Activated naive CD8-positive, alpha-beta T cell (primary cell): ENCODE data around the gene CPAMD8.
"Not testable (repeated sequence)": the region's sequence is repeated elsewhere in the genome, so short reads cannot be mapped to it uniquely, and the experiment has no call there.

Experiments used
- H3K27ac Mint-ChIP-seq: one replicate; pipeline ENCODE4 v1.8.0; 2021; ENCODE audit warnings: mixed read lengths
- H3K27me3 Mint-ChIP-seq: one replicate; pipeline ENCODE4 v1.8.0; 2021; ENCODE audit warnings: mixed read lengths
- H3K36me3 Mint-ChIP-seq: one replicate; pipeline ENCODE4 v1.8.0; 2021; ENCODE audit warnings: mixed read lengths
- H3K4me1 Mint-ChIP-seq: one replicate; pipeline ENCODE4 v1.8.0; 2021; ENCODE audit warnings: low read depth, mixed read lengths
- H3K4me3 Mint-ChIP-seq: one replicate; pipeline ENCODE4 v1.8.0; 2021; ENCODE audit warnings: mild to moderate bottlenecking, mixed read lengths
- H3K9me3 Mint-ChIP-seq: one replicate; pipeline ENCODE4 v1.8.0; 2021; ENCODE audit warnings: low read depth, mixed read lengths

The CPAMD8 gene

DNA sequence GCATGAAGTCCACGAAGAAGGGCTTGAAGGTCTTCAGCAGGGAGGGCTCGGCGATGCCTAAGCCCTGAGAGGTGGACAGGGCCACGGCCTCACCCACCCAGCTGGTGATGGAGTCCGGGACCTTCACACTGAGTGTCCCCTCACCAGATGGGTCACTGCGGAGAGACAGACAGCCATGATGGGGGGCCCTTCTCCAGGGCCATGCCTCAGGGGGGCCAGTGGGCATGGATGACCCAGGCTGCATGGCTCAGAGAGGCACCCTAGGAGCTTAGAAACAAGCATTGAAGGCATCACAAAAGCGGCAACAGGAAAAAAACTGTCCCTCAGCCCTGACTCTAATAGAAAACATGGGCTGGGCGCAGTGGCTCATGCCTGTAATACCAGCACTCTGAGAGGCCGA is 74.6 kb downstream of the CPAMD8 start:
- no peak overlapping the region for H3K4me3 Mint-ChIP-seq
- peaks cover 9% of the 10 kb centered on the region for H3K36me3 Mint-ChIP-seq
- H3K4me1 Mint-ChIP-seq = no peaks in the 10 kb centered on the region
- H3K27ac Mint-ChIP-seq = no peak overlapping the region
- no peaks in the 10 kb centered on the region for H3K9me3 Mint-ChIP-seq
- no peaks in the 10 kb centered on the region for H3K27me3 Mint-ChIP-seq

DNA sequence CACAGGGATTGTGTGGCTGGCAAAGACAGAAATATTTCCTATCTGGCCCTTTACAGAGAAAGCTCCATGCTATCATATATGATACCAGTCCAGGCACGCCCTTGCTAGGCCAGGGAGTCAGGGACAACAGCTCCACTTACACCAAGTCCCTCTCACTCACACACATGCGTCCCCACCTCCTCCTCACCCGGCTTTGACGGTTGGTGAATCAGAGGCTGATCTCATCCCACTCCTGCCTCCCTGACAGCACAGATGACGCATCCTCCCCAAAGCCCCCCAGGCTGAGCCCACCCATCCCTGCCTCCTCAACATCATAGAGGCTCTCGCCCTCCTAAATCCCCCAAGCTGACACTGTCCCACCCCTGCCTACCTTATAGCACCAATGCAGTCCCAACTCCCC is 75.1 kb downstream of the CPAMD8 start:
- no peak overlapping the region for H3K27ac Mint-ChIP-seq
- no peaks in the 10 kb centered on the region for H3K27me3 Mint-ChIP-seq

DNA sequence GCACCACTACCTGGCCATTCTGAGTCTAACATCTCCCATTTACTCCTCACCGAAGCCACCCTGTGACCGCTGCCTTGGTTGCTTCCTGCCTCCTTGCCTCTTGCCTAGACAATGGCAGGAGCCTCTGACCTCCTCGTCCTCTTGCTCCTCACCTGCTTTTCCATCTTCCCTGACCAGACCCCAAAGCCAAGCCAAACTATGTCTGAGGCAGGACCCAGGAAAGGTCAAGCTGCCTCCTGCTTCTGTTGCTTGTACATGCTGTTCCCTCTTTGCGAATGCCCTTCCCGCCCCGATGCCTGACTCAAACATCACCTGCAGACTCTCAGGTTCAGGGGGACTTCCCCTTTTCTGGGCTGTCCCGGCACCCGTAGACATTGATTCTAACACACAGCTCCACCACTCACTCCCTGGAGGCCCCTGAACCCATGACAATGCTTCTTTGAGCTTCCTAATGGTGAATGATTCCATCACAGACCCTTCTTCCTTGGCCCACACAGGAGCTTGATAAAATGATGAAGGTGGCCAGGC is 77.0 kb downstream of the CPAMD8 start:
- H3K4me1 Mint-ChIP-seq = no peaks in the 10 kb centered on the region
- no peak overlapping the region for H3K4me3 Mint-ChIP-seq
- H3K36me3 Mint-ChIP-seq = peaks cover 9% of the 10 kb centered on the region
- no peak overlapping the region for H3K27ac Mint-ChIP-seq
- H3K27me3 Mint-ChIP-seq = no peaks in the 10 kb centered on the region
- H3K9me3 Mint-ChIP-seq = no peaks in the 10 kb centered on the region

More for the DNA sequence above, 75.1 kb downstream of the CPAMD8 start:
- H3K36me3 Mint-ChIP-seq = peaks cover 9% of the 10 kb centered on the region
- H3K9me3 Mint-ChIP-seq = no peaks in the 10 kb centered on the region
- no peaks in the 10 kb centered on the region for H3K4me1 Mint-ChIP-seq
- no peak overlapping the region for H3K4me3 Mint-ChIP-seq

DNA sequence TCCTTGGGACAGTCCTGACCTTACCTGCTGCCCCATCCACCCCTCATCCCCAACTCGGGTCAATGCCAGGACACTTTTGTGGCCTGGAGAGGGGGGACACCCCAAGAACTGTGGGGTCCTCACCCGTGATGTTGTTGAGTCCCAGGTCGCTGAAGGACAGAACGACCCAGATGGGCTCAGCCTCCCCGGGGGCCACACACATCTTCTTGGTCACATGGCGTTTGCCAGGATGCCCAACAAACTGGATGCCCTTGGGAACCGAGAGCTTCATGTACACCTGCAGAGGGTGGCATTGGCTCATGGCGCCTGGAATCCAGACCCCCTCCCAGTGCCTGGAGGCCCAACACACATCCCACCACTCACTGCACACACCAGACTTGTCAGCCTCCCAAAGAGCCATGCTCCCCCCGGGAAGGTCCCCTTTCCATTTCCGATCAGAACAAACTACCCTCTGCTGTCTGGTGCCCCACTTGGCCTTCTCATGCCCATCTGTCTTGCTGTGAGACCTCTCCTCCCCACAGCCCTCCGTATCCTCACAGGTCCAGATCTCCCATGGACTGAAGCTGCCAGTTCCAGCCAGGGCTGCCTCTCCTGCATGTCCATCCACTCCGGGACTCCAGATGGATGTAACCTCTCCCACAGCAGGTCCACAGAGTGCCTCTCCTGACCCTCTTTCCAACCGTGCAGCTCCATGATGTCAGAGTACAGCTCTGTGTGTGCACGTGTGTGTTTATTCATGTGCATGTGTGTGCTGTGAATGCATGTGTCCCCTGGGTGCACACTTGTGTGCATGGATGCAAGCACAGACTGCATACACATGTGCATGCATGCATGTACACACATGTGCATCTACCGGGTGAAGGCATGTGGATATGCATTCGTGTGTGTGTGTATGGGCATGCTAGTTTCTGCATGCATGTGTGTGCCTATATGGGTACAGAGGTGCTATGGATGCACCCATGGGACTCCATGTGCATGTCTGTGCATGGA is 79.4 kb downstream of the CPAMD8 start:
- H3K9me3 Mint-ChIP-seq = no peaks in the 10 kb centered on the region
- H3K4me1 Mint-ChIP-seq = no peaks in the 10 kb centered on the region
- no peaks in the 10 kb centered on the region for H3K27me3 Mint-ChIP-seq
- H3K27ac Mint-ChIP-seq = no peak overlapping the region
- H3K4me3 Mint-ChIP-seq = no peak overlapping the region
- peaks cover 2% of the 10 kb centered on the region for H3K36me3 Mint-ChIP-seq

DNA sequence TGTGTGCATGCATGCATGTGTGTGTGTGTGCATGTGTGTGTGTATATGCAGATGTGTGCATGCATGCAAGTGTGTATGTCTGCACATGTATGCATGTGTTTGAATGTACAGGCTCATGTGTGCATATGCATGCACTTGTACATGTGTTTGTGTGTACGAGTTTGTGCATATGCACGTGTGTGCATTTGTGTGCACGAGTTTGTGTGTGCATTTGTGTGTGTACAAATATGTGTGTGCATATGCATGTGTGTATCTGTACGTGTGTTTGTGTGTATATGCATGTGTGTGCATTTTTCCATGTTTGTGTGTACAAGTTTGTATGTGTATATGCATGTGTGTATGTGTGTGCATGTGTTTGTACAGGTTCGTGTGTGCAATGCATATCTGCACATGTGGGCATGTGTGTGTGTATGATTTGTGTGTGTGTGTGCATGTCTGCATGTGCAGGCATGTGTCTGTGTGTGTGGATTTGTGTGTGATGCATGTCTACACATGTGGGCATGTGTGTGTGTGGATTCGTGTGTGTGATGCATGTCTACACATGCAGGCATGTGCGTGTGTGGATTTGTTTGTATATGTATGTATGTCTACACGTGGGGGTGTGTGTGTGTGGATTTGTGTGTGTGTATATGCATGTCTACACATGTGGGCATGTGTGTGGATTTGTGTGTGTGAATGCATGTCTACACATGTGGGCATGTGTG is 80.7 kb downstream of the CPAMD8 start:
- peaks cover 2% of the 10 kb centered on the region for H3K36me3 Mint-ChIP-seq
- H3K27ac Mint-ChIP-seq = no peak overlapping the region
- no peaks in the 10 kb centered on the region for H3K9me3 Mint-ChIP-seq
- H3K27me3 Mint-ChIP-seq = no peaks in the 10 kb centered on the region
- no peak overlapping the region for H3K4me3 Mint-ChIP-seq
- no peaks in the 10 kb centered on the region for H3K4me1 Mint-ChIP-seq

DNA sequence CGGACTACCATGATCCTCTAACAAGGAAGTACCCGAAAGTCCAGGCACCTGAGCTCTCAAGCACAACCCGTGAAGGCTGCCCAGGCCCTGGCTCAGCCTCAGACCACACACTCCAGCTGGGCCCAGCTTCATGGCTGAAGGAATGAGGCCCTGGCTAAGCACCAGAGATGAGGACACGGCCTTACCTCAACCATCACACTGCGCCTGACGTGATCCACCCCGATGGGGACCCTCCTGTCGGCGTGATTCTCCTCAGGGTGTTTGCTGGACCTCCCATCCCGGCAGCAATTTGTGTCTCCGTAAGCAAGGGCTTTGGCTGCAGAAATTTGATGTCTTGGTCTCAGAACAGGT is 81.3 kb downstream of the CPAMD8 start:
- Mint-ChIP-seq H3K27me3 (no peaks in the 10 kb centered on the region), H3K4me1 (no peaks in the 10 kb centered on the region), H3K36me3 (peaks cover 2% of the 10 kb centered on the region), H3K4me3 (no peak overlapping the region), H3K27ac (no peak overlapping the region), H3K9me3 (no peaks in the 10 kb centered on the region)

DNA sequence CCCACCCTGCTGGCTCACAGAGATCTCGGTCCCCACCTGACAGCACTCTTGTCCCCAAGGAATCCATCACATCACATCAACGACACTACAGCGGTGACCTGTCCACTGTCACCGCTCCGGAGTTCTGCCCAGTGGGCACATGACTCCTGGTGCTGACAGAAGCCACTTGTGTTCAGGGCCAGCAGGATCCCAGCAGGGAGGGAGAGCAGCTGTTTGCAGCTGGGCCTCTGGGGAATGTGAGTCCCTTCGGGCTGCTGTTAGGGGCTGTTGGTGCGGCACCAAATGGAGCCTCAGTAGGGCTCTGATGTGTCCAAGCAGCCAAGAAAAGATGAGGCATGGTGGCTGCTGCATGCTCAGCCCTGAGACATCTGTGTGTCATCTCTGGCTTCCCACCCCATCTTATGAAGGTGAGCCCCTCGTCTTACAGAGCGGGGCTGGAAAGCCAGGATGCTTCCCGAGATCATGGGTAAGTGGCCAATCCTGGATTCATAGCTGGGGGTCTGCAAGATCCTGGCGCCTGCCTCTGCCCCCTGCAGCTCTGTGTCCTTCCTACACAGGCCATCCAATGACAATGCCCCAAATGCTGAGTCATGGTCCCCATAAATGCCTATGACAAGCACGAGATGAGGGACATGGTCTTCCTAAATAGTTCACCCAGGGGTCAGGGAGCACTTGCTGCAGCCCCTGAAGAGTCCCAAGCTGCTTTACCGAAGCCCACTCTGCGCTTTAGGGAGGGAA is 81.8 kb downstream of the CPAMD8 start:
- no peaks in the 10 kb centered on the region for H3K27me3 Mint-ChIP-seq
- no peak overlapping the region for H3K4me3 Mint-ChIP-seq
- no peaks in the 10 kb centered on the region for H3K9me3 Mint-ChIP-seq
- H3K4me1 Mint-ChIP-seq = no peaks in the 10 kb centered on the region
- H3K36me3 Mint-ChIP-seq = peaks cover 2% of the 10 kb centered on the region
- H3K27ac Mint-ChIP-seq = no peak overlapping the region

DNA sequence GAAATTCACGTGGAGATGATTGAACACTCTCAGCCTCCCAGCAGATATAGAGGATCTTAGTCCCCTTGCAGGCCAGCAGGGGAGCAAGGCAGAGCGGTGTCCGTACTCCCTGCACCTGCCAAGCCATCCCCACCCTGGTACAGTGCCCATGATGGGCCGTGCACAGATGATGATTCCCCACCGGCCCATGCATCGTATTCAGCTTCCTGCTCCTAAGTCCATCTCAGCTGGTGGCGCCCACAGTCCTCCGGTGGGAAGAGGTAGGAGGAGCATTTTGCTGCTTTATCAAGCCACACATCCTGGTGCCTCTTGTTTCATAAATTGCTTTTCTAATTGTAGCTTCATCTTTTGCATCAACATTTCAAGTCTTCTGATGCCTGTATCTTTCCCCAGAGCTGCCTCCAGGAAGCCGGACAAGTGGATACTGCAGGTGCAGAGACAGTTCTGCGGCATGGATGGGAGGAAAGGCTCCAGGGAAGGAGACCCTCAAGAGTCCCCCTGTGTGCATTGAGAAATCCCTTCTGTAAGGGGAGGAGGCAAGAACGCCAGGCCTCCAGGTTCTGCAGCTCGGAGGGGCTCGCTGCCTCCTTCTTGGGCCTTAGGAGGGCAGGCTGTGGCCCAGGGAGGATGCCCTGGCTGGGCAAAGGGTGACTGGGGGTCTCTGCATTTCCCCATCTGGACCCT is 82.5 kb downstream of the CPAMD8 start:
- no peaks in the 10 kb centered on the region for H3K36me3 Mint-ChIP-seq
- H3K27me3 Mint-ChIP-seq = no peaks in the 10 kb centered on the region
- no peaks in the 10 kb centered on the region for H3K9me3 Mint-ChIP-seq
- no peak overlapping the region for H3K27ac Mint-ChIP-seq
- H3K4me1 Mint-ChIP-seq = no peaks in the 10 kb centered on the region
- no peak overlapping the region for H3K4me3 Mint-ChIP-seq

DNA sequence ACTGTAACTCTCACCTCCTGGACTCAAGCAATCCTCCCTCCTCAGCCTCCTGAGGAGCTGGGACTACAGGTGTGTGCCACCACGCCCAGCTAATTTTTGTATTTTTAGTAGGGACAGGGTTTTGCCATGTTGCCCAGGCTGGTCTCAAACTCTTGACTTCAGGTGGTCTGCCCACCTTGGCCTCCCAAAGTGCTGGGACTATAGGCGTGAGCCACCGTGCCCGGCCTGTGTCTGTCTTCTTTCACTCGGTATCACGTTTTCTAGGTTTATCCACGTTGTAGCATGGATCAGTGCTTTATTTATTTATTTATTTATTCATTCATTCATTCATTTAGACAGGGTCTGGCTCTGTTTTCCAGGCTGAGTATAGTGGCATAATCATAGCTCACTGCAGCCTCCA is 83.5 kb downstream of the CPAMD8 start:
- not testable (repeated sequence) for H3K27ac Mint-ChIP-seq, H3K36me3 Mint-ChIP-seq, H3K27me3 Mint-ChIP-seq, H3K4me3 Mint-ChIP-seq, H3K4me1 Mint-ChIP-seq, H3K9me3 Mint-ChIP-seq

DNA sequence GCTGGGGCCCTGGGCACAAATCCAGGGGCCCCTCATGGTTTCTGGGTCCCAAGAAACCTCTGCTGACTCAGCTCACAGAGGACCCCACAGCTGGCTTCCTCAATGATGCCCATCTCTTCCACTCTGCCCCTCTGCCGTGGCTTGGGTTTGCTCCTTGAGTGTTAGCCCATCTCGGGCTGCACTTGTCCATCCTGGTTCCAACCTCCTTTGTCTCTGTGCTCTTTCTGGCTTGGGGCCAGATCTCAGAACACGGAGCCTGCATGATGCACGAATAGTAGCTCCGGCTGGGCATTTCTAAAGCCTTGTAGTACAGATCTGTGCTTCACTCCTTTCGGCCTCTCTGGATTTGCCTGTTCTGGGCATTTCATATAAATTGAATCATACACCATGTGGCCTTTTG is 84.0 kb downstream of the CPAMD8 start:
- no peaks in the 10 kb centered on the region for H3K4me1 Mint-ChIP-seq
- no peaks in the 10 kb centered on the region for H3K9me3 Mint-ChIP-seq
- H3K36me3 Mint-ChIP-seq = no peaks in the 10 kb centered on the region
- H3K27me3 Mint-ChIP-seq = no peaks in the 10 kb centered on the region
- no peak overlapping the region for H3K4me3 Mint-ChIP-seq
- H3K27ac Mint-ChIP-seq = no peak overlapping the region

DNA sequence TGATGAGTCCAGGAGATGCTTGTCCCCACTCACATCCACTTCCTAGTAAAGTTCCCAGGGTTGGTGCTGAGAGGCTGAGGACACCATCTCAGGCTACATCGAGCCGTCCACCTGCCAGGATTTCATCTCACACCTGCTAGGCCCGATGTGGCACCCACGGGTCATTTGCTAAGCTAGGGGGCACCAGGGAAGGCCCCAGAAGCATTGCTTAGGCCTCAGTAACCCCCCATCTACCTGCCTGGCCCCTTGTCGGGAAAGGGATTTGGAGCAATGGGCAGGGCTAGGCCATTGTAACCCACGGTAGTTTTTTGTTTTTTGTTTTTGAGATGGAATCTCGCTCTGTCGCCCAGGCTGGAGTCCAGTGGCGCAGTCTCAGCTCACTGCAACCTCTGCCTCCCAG is 86.0 kb downstream of the CPAMD8 start:
- H3K27ac Mint-ChIP-seq = no peak overlapping the region
- H3K9me3 Mint-ChIP-seq = no peaks in the 10 kb centered on the region
- H3K27me3 Mint-ChIP-seq = no peaks in the 10 kb centered on the region
- H3K36me3 Mint-ChIP-seq = no peaks in the 10 kb centered on the region
- no peak overlapping the region for H3K4me3 Mint-ChIP-seq
- H3K4me1 Mint-ChIP-seq = no peaks in the 10 kb centered on the region

DNA sequence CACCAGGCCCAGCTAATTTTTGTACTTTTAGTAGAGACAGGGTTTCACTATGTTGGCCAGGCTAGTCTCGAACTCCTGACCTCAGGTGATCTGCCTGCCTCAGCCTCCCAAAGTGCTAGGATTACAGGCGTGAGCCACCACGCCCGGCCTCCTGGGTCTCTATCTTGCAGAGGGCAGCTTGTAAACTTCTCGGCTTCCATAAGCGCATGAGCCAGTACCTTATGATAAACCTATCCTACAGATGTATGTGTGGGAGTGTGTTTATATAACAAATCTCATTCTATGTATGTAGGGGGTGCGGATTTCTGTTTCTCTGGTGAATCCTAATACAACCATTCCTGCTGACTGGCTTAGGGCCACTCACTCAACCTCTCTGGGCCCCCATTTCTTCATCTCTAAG is 86.5 kb downstream of the CPAMD8 start:
- not testable (repeated sequence) for H3K9me3 Mint-ChIP-seq, H3K4me1 Mint-ChIP-seq, H3K36me3 Mint-ChIP-seq, H3K27ac Mint-ChIP-seq, H3K27me3 Mint-ChIP-seq, H3K4me3 Mint-ChIP-seq

DNA sequence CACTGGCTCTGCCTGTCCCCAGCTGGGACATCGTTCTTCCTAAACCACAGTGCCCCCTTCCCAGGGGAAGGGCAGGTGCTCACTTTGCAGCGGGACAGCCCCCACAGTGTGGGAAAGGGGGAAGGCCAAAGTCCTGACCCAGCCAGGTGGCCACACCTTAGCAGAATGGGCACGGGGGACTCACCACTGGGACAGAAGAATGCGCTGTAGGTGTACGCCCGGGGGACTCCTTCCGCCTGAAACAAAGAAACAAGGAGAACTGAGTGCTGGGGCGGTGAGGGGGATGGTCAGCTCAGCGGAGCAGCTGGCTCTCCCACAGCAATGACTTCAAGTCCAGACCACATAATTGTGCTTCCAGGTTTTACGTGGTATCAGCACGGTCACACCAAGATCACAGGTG is 88.4 kb downstream of the CPAMD8 start:
- Mint-ChIP-seq H3K27me3 (no peaks in the 10 kb centered on the region), H3K4me3 (no peak overlapping the region), H3K27ac (no peak overlapping the region), H3K36me3 (peaks cover 12% of the 10 kb centered on the region), H3K4me1 (no peaks in the 10 kb centered on the region), H3K9me3 (peaks cover 17% of the 10 kb centered on the region)

DNA sequence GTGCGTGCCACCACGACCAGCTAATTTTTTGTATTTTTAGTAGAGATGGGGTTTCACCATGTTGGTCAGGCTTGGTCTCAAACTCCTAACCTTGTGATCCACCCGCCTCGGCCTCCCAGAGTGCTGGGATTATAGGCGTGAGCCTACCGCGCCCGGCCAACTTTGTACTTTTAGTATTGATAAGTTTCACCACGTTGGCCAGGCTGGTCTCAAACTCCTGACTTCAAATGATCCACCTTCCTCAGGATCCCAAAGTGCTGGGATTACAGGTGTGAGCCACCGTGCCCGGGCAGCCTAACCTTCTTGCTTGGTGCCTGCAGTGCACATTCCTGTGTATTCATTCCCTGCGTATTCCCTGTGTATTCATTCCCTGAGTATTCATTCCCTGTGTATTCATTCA is 88.8 kb downstream of the CPAMD8 start:
- not testable (repeated sequence) for H3K27ac Mint-ChIP-seq, H3K4me1 Mint-ChIP-seq, H3K27me3 Mint-ChIP-seq, H3K4me3 Mint-ChIP-seq
- Mint-ChIP-seq H3K36me3 (peaks cover 12% of the 10 kb centered on the region), H3K9me3 (peaks cover 17% of the 10 kb centered on the region)
